Stimulated activated CD4-positive, alpha-beta T cell treated with anti-CD3 and anti-CD28 coated beads, Interleukin-1b, Interleukin-23, amount 100 ng/mL, for 1 hour (primary cell): ENCODE results near the gene CAVIN1.
"Not testable (repeated sequence)": the region's sequence is repeated elsewhere in the genome, so short reads cannot be mapped to it uniquely, and the experiment has no call there.

ENCODE experiments used
- DNase-seq, 2 donors: peaks; one replicate each; pipeline ENCODE4 v3.0.0-alpha.2; 2020; ENCODE audit warnings: low read depth in 2 of 2

Gene CAVIN1

DNA sequence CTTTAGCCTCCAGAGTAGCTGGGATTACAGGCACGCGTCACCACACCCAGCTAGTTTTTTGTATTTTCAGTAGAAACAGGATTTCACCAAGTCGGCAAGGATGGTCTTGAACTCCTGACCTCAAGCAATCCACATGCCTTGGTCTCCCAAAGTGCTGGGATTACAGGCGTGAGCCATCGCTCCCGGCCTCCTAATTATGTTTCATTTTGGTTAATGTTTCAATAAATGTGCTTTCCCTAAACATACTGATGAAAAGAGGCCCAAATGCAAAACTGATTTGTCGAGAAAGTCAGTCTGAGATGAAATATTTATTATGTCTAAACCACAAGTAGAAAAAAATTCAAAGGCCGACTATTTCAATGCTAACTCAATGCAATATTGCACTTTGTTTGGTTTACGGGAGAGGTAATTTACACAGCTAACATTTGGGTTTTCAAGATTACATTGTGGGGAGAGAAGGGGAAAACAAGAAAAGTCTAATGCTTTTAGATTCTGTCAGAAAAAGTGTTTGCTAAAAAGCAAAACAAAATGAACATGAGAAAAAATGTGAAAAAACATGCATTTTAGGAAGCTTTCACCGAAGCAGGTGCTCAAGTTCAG lies 44.6 kb downstream of the CAVIN1 start:
- DNase-seq, result no peak

DNA sequence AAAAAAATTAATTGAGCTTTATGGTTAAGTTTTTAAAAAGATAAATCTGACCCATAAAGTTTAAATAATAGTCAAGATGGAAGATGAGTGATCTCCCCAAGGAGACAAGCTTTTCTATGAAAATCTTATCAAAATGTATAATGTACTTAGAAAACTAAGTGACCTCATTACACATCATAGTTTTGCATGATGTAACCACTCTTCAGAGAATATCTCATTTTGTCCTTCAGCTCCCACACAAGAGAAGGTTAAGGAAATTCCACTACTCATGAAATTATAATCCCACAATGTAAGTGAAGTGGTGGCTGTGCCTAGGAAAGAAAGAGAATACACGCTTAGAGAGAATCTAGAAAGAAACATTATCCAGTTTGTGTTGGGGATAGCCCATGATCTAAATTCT lies 49.2 kb downstream of the CAVIN1 start:
- DNase-seq, result no peak

DNA sequence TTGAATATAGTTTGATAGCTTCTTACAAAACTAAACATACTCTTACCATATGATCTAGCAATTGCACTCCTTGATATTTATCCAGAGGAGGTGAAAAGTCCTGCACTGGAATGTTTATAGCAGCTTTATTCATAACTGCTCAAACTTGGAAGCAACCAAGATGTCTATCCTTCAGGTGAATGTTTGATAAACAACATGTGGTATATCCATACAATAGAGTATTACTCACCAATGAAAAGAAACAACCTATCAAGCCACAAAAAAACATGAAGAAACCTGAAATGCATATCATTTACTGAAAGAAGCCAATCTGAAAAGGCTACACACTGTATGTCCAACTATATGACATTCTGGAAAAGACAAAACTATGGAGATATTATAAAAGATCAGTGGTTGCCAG lies 50.9 kb downstream of the CAVIN1 start:
- no peak for DNase-seq

DNA sequence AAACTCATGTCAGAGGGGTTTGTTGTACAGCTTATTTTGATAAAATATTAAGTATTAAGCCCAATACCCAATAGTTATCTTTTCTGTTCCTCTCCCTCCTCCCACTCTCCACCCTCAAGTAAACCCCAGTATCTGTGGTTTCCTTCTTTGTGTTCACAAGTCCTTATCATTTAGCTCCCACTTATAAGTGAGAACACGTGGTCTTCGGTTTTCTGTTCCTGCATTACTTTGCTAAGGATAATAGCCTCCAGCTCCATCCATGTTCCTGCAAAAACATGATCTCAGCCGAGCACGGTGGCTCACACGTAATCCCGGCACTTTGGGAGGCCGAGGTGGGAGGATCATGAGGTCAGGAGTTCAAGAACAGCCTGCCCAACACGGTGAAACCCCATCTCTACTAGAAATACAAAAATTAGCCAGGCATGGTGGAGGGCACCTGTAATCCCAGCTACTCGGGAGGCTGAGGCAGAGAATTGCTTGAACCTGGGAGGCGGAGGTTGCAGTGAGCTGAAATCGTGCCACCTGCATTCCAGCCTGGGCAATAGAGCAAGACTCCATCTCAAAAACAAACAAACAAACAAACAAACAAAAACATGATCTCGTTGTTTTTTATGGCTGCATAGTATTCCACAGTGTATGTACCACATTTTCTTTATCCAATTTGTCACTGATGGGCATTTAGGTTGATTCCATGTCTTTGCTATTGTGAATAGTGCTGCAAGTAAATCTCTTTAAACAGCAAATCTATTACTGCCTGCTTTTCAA lies 54.1 kb downstream of the CAVIN1 start:
- not testable (repeated sequence) for DNase-seq

DNA sequence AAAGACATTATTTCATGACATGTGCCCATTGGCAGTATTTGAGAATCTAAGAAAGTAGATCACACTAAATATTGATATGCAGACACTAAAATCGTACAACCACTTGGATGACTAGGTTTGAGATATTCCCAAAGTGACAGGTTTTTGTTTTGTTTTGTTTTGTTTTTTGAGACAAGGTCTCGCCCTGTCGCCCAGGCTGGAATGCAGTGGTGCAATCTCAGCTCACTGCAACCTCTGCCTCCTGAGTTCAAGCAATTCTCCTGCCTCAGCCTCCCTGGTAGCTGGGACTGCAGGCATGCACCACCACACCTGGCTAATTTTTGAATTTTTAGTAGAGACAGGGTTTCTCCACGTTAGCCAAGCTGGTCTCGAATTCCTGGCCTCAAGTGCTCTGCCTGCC lies 54.7 kb downstream of the CAVIN1 start:
- not testable (repeated sequence) for DNase-seq

DNA sequence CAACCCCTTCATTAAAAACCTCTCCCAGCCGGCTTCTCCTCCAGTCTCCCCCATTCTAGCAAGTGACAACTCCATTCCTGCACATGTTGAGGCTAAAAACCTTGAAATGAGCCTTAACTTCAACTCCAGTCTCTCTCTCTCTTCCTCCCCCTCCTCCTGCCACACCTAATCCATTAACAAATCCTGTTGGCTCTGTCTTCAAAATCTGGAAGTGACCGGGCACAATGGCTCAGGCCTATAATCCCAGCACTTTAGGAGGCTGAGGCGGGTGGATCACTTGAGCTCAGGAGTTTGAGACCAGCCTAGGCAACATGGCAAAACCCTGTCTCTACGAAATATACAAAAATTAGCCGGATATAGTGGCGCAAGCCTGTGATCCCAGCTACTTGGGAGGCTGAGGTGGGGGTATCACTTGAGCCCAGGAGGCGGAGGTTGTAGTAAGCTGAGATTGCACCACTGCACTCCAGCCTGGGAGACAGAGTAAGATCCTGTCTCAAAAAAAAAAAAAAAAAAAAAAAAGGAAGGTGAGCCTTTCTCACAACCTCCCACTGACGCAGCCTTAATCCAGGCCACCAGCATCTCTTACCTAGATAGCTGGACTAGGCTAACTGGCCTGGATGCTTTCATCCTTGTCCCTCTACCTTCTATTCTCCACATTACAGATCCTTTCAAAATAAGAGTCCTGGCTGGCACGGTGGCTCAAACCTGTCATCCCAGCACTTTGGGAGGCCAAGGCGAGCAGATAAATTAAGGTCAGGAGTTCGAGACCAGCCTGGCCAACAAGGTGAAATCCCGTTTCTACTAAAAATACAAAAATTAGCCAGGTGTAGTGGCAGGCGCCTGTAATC lies 56.7 kb downstream of the CAVIN1 start:
- DNase-seq, result not testable (repeated sequence)

DNA sequence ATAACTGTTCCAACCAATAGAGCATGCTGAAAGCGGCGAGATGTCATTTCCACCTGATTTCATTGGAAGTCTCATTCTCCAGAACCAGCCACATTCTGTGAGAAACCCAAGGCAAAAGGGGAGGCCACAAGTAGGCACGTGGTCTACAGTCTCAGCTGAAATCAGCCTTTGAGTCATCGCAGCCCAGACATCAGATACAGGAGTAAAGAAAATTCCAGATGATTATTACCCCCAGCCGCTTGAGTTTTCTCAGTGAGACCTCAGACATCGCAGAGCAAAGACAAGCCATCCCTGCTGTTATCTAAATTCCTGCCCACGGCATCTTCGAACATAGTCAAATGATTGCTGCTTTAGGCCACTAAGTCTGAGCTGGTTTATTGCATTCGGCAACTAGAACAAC lies 57.9 kb downstream of the CAVIN1 start:
- DNase-seq, result no peak

DNA sequence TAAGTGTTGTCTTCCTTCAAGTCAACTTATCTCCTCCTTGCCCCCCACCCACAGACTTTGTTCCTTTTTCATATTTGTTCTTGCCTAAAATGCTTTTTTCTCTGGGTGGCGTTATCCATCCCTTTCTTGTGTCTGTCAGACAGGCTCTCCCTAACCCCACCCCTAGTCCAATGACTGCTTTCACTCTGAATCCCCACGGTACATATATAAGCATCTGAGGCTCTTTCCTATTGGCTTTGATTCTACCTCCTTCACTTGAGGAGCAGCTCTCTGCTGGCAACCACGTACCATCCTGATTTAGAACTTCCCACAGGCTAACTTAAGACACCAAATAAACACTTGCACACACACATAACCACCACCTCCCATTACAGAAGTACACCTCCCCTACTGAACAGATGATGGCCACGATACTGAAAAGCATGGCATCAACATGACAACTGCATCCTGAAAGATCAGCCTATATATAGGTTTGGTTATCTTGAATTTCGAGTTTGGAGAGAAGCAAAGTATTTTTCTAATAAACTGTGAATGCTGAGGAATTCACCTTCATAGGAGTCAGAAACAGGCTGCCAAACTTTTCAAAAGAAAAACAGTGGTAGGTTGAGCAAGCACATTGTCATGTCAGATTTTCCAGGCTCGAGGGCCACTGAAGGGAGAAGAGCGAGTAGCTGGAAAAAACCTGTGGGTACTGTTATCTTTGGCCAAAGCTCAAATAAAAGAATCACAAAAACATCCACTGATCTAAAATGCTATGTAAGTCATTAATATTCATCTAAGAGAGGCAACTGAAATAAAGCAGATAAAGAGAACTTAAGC lies 59.1 kb downstream of the CAVIN1 start:
- no peak for DNase-seq

DNA sequence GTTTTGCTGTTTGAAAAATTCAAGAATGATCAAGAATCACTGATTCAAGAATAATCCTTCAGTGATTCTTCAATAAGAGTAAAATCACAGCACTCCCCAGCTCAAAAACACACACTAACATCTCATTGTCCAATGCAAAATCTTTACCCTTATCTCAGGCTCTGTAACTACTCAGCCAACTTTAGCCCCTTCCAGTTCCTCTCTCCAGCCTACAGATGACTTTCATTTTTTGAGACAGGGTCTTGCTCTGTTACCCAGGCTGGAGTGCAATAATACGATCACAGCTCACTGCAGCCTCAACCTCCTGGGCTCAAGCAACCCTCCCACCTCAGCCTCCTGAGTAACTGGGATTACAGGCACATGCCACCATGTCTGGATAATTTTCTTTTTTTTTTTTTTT lies 59.8 kb downstream of the CAVIN1 start:
- DNase-seq, result no peak

DNA sequence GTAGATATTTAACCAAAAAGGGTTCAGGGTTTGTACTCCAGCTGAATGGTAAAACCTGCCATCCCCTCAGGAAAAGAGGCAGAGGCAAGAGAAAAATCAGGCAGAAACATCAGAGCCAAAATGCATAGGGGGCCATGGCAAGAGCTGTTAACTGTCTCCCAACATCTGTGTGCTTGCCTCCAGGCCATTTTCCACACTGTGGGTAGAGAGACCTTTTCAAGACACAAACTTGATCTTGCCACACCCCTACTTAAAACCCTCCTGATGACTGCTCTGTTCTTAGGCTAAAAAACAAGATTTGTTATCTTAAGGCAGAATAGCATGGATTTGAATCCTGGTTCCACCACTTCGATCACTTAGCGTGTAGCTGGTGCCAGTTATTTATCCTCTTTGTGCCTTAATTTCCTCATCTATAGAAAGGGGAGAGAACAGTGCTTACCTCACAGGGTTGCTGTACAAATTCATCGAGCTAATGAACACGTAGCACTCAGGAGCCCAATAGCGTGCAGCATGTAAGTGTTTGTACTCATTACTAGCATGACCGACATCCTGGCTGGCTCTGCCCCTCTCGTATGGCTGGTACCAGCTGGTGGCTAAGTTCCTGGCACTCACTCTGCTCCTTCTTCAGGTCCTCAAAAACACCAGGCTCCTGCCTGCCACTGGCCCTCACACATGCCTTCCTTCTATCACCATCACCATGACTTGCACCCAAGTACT lies 60.7 kb downstream of the CAVIN1 start:
- no peak for DNase-seq

DNA sequence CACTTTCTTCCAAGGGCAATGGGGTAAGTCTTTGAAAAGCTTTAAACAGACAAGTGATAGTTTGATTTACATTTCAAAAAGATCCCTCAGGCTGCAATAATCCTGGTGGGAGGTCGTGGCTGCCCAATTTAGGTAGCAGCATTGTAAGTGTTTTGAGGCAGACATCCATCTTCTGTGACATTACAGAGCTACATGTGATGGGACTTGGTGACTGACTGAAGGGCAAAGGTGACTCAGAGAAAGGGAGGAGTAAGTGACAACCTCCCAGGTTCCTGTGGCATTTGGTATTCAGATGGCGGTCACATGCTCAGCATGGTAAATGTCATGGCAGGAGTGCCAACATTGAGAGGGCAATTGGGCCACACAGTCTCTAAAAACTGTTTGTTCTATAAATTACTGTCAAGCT lies 61.3 kb downstream of the CAVIN1 start:
- DNase-seq, result peak in 1 of 2 donors; percentile 9

DNA sequence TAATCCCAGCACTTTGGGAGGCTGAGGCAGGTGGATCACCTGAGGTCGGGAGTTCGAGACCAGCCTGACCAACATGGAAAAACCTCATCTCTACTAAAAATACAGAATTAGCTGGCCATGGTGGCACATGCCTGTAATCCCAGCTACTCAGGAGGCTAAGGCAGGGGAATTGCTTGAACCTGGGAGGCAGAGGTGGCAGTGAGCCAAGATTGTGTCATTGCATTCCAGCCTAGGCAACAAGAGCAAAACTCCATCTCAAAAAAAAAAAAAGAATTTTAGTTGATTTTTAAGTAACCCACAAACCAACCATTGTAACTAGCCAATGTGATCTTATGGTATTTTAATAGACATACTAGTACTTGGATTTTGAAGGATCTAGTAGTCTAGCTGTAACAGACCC lies 62.7 kb downstream of the CAVIN1 start:
- not testable (repeated sequence) for DNase-seq

DNA sequence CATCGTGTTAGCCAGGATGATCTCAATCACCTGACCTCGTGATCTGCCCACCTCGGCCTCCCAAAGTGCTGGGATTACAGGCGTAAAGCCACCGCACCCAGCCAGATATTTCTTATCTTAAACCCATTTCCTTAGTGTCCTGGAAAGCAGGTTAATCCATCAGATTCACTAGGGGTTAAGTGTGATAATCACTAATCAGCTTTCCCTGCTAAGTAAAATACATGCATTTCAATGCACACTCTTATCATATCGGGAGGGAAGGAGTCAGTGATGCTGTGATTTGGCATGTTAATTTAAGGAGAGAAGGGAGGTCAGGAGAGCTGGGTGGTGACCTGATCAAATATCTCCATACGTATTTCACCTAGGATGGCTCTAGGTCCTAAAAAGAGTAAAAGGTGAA lies 63.9 kb downstream of the CAVIN1 start:
- no peak for DNase-seq

DNA sequence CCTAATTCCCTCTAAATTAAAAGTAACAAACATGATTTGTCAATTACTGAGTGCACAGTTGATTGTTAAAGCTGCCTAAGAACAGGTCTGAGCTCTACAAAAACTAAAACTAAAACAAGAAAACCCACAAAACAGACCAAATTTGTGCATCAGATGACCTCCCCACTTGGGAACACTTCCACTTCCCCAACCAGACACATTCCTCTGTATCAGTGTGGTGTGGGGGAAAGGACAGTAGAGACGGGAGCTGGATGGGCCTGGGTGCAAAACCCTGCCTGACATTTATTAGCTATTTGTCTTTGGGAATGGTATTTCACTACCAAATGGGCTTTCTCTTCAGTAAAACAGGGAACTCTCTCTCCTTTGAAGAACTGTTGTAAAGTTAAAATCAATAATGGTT lies 64.6 kb downstream of the CAVIN1 start:
- DNase-seq, result no peak

DNA sequence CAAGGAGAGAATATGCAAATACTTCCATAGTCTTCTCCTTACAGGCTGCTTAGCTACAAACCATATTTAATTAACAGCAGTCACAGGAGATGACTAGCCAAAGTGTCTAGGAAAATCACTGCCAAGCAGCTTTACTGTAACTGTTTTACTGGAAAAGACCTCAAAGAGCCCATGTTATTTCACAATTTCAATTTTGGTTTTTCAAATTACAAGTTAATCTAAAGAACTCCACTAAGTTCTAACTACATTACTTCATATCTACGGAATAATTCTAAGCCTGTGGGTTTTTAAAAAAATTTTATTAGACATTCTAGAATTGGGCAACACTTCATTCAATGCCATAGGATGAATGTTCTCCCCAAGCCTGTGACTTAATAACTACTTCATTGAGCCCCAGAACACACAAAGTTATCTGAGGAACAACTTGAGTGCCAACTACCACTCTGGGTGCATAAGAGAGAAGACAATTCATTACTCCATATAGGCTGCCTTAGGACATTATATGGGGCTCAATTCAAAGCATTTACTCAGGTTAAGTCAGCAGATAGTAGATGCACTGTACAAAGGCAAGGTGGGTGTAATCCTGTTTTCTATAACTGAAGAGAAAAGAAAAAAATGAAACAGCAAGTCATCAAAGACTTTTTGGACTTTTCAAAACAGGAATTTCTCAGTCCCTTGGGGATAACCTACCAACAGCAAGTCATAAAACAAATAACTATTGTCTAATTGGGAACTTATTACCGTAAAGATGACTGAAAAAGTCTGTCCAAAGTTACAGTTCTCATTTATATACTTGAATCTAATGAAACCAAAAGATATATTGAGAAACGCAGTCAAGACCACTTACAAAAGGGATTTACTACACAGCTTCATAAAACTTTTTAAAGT lies 67.9 kb downstream of the CAVIN1 start:
- no peak for DNase-seq
